ENCODE data around the gene MCU. TPM values are rescaled to one million over a fixed set of nuclear protein-coding genes. Genes with fewer than 3 reads are reported as not detected.

MCU gene
- total and polyA plus RNA-seq, 2 of the 8 experiments (the other 6 are each of a cell fraction or from before 2014, with no cell fraction given) = 51.6 to 62.2 TPM

DNA sequence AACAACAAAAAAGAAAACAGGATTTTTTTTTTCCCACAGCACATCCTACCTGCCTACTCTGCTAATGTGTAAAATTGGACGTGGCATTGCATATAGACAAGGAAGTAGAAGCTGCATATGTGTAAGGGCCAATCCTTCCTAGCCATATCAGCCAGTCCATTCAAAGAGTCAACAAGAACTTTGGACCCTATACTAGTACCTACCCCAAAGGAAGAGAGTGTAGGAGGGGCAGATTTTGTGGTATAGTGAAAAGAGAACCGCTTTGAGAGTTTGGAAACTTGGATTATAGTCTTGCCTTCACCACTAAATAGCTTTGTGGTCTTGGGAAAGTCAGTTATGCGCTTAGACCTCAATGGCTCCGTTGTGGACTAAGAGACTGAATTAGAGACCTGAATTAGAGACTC is 12.1 kb upstream of the MCU start:
- POLR2A ChIA-PET (ENCODE audit: partially characterized antibody) = interaction anchor here (1.5 kb wide), 1 partner anchor 12 kb away, joined by 9 read pairs; the partner anchor contains the start of gene MCU
- Histone ChIP-seq H3K14ac (ENCODE audit: insufficient read length) (no peak overlapping the region), H3K56ac (replicated peaks; ENCODE audit: insufficient read length, low read depth, low read length) (no peak overlapping the region), H2AK5ac (ENCODE audit: low read depth, low read length) (no peak overlapping the region), H3K4me3 (ENCODE audit: extremely low read depth in 1 of 4, insufficient read depth in 2 of 4, low read depth in 3 of 4, low read length in 4 of 4) (no peak overlapping the region), H2BK120ac (replicated peaks; ENCODE audit: low read depth, low read length) (no peak overlapping the region), H2BK12ac (ENCODE audit: low read depth, low read length) (no peak overlapping the region), H2AFZ (ENCODE audit: low read length) (no peak overlapping the region), H3K18ac (ENCODE audit: extremely low read depth, low read length) (no peak overlapping the region), H3K23ac (ENCODE audit: insufficient read length) (no peak overlapping the region), H3K4me1 (replicated peaks in 1 of 4; ENCODE audit: control insufficient read depth in 3 of 4, insufficient read depth in 4 of 4, low read length in 3 of 4) (no peaks in the 10 kb centered on the region), H3K4ac (replicated peaks; ENCODE audit: insufficient read length, low read depth, low read length) (no peak overlapping the region), H4K91ac (replicated peaks; ENCODE audit: insufficient read length, low read length) (no peak overlapping the region), H3K27ac (ENCODE audit: low read depth, low read length) (no peak overlapping the region), H2BK20ac (ENCODE audit: low read length) (no peak overlapping the region), H3K36me3 (ENCODE audit: control insufficient read depth in 2 of 4, insufficient read depth in 4 of 4, low read length in 3 of 4) (no peaks in the 10 kb centered on the region), H3K23me2 (ENCODE audit: low read depth, low read length) (no peaks in the 10 kb centered on the region), H3K9ac (replicated peaks in 1 of 4; ENCODE audit: extremely low read depth in 1 of 4, low read depth in 3 of 4, low read length in 3 of 4) (no peak overlapping the region), H3K27me3 (replicated peaks in 1 of 4; ENCODE audit: control insufficient read depth in 3 of 4, extremely low read depth in 1 of 4, insufficient read depth in 3 of 4, low read length in 3 of 4) (no peaks in the 10 kb centered on the region), H4K5ac (ENCODE audit: insufficient read length, low read depth, low read length) (no peak overlapping the region), H2BK15ac (ENCODE audit: low read length) (no peak overlapping the region), H3K9me3 (ENCODE audit: insufficient read depth in 2 of 2, low read depth in 1 of 2, low read length in 1 of 2) (no peaks in the 10 kb centered on the region), H4K20me1 (replicated peaks in 1 of 2; ENCODE audit: control insufficient read depth in 1 of 2, insufficient read depth in 2 of 2, low read length in 2 of 2) (no peaks in the 10 kb centered on the region), H2BK5ac (ENCODE audit: low read depth, low read length) (no peak overlapping the region), H3K79me2 (ENCODE audit: control insufficient read depth in 1 of 2, insufficient read depth in 2 of 2, low read length in 2 of 2) (no peaks in the 10 kb centered on the region), H3K4me2 (ENCODE audit: insufficient read depth in 1 of 2, low read depth in 2 of 2, low read length in 2 of 2) (no peak overlapping the region), H3K79me1 (ENCODE audit: low read depth, low read length) (no peaks in the 10 kb centered on the region), H4K8ac (ENCODE audit: extremely low read depth, insufficient read depth, low read length) (no peak overlapping the region)
- DNase-seq (ENCODE audit: low read depth in 1 of 2, low spot score in 2 of 2) = no peak
- 90% methylated on average over 4 of the region's 4 CpGs; no CpG with 5 or more reads in 1 of the 2 experiments for WGBS, 2 experiments (ENCODE audit: extremely low coverage in 1 of 2, insufficient coverage in 1 of 2, insufficient read length in 1 of 2, insufficient replicate concordance in 2 of 2, low coverage in 1 of 2, low lambda C conversion rate in 2 of 2, missing lambda C conversion rate in 1 of 2)
- CTCF ChIA-PET (ENCODE audit: partially characterized antibody) = interaction anchor here (0.7 to 1.6 kb wide), 4 partner anchors 9 to 203 kb away, joined by 3 to 4 read pairs (median 3); no protein-coding TSS in a partner anchor
- FAIRE-seq = no peak
- no peak for TF ChIP-seq GABPA (IDR thresholded peaks at IDR 0.05; ENCODE audit: borderline replicate concordance, insufficient read depth, low read length)
